Ammon's horn (tissue), 1 donor: ENCODE results near the gene SRP68.
"Not testable (repeated sequence)": the region's sequence is repeated elsewhere in the genome, so short reads cannot be mapped to it uniquely, and the experiment has no call there.

Experiments
- DNase-seq: peaks from one replicate; pipeline ENCODE4 v3.0.0-alpha.2; 2016; ENCODE audit warnings: low spot score

SRP68 gene

GRCh38 chr17:76089680-76090516 lies 17.6 kb upstream of the SRP68 start:
- DNase-seq = no peak

- no peak for DNase-seq
These were observed 16.7 kb upstream of the SRP68 start for GRCh38 chr17:76088868-76089576.

GRCh38 chr17:76088041-76088867 lies 15.9 kb upstream of the SRP68 start:
- no peak for DNase-seq

GRCh38 chr17:76087531-76087930 lies 15.2 kb upstream of the SRP68 start:
- DNase-seq = no peak

- DNase-seq = no peak
These were observed 14.1 kb upstream of the SRP68 start for GRCh38 chr17:76086384-76086783.

- no peak for DNase-seq
These were observed 13.5 kb upstream of the SRP68 start for GRCh38 chr17:76085731-76086366.

- no peak for DNase-seq
These were observed 12.9 kb upstream of the SRP68 start for GRCh38 chr17:76085066-76085730.

- no peak for DNase-seq
These were observed 11.3 kb upstream of the SRP68 start for GRCh38 chr17:76083536-76084182.

GRCh38 chr17:76082326-76083251 lies 10.3 kb upstream of the SRP68 start:
- DNase-seq = no peak

GRCh38 chr17:76081295-76082210 lies 9.2 kb upstream of the SRP68 start:
- DNase-seq = no peak

GRCh38 chr17:76080768-76081287 lies 8.5 kb upstream of the SRP68 start:
- no peak for DNase-seq

- DNase-seq = no peak
These were observed 7.8 kb upstream of the SRP68 start for GRCh38 chr17:76079956-76080767.

GRCh38 chr17:76079535-76079955 lies 7.2 kb upstream of the SRP68 start:
- DNase-seq = no peak

- no peak for DNase-seq
These were observed 6.7 kb upstream of the SRP68 start, which contains the start of gene ZACN for GRCh38 chr17:76078860-76079534. TSS of gene ZACN (plus strand) at chr17:76079182. CDS start at chr17:76079265, 83 bp downstream.

- not testable (repeated sequence) for DNase-seq
These were observed 6.1 kb upstream of the SRP68 start for GRCh38 chr17:76078370-76078769.

GRCh38 chr17:76077584-76078110 lies 5.3 kb upstream of the SRP68 start:
- DNase-seq = no peak
